DMS114 treated with DMSO at 0.1 percent for 48 hours (cell line): ENCODE data around the gene CDC42EP4.
"Not testable (repeated sequence)": the region's sequence is repeated elsewhere in the genome, so short reads cannot be mapped to it uniquely, and the experiment has no call there.

Source experiments
- DNase-seq: peaks from one replicate; lab custom pipeline; 2025; ENCODE audit not compliant: unreplicated experiment; lab: John Stamatoyannopoulos, UW

CDC42EP4 gene

GRCh38 chr17:73343739-73344454 lies 32.1 kb upstream of the CDC42EP4 start:
- no peak for DNase-seq

- DNase-seq = no peak
Observed at GRCh38 chr17:73343168-73343634, 31.4 kb upstream of the CDC42EP4 start.

GRCh38 chr17:73342541-73343167 lies 30.9 kb upstream of the CDC42EP4 start:
- no peak for DNase-seq

- no peak for DNase-seq
Observed at GRCh38 chr17:73342050-73342522, 30.3 kb upstream of the CDC42EP4 start.

GRCh38 chr17:73341350-73342049 lies 29.7 kb upstream of the CDC42EP4 start:
- no peak for DNase-seq

GRCh38 chr17:73340093-73340596 lies 28.3 kb upstream of the CDC42EP4 start:
- no peak for DNase-seq

- DNase-seq = no peak
Observed at GRCh38 chr17:73338566-73339197, 26.9 kb upstream of the CDC42EP4 start.

- no peak for DNase-seq
Observed at GRCh38 chr17:73338050-73338521, 26.3 kb upstream of the CDC42EP4 start.

- no peak for DNase-seq
Observed at GRCh38 chr17:73337330-73337710, 25.5 kb upstream of the CDC42EP4 start.

- DNase-seq = no peak
Observed at GRCh38 chr17:73336408-73337329, 24.9 kb upstream of the CDC42EP4 start.

GRCh38 chr17:73335591-73336407 lies 24.0 kb upstream of the CDC42EP4 start:
- DNase-seq = no peak

GRCh38 chr17:73334771-73335513 lies 23.1 kb upstream of the CDC42EP4 start:
- no peak for DNase-seq

GRCh38 chr17:73333445-73333844 lies 21.6 kb upstream of the CDC42EP4 start:
- not testable (repeated sequence) for DNase-seq

GRCh38 chr17:73331060-73331459 lies 19.3 kb upstream of the CDC42EP4 start:
- DNase-seq = no peak

GRCh38 chr17:73327676-73328075 lies 15.9 kb upstream of the CDC42EP4 start:
- DNase-seq = no peak

GRCh38 chr17:73325527-73325842 lies 13.7 kb upstream of the CDC42EP4 start:
- no peak for DNase-seq

- no peak for DNase-seq
Observed at GRCh38 chr17:73324711-73325526, 13.1 kb upstream of the CDC42EP4 start.

- DNase-seq = no peak
Observed at GRCh38 chr17:73324160-73324475, 12.3 kb upstream of the CDC42EP4 start.
